HEK293 (cell line): ENCODE measurements around the gene NDUFS7.

Experiments
- KLF8 ChIP-seq: fragments of 450-650 bp; formaldehyde crosslinking; IDR thresholded peaks from 2 replicates; pipeline ENCODE4 v1.5.1; 2016; ENCODE audit warnings: missing biosample characterization, missing genetic modification characterization
- MEIS1 ChIP-seq: sonication (generic); formaldehyde crosslinking; IDR thresholded peaks from 2 replicates; pipeline ENCODE4 v1.8.1; 2022; ENCODE audit warnings: missing genetic modification reagents, mild to moderate bottlenecking, borderline replicate concordance
- RBAK ChIP-seq: fragments of 450-650 bp; formaldehyde crosslinking; IDR thresholded peaks from 2 replicates; pipeline ENCODE4 v1.5.1; 2016; ENCODE audit warnings: missing biosample characterization, missing genetic modification characterization
- ZBTB1 ChIP-seq: fragments of 450-650 bp; formaldehyde crosslinking; IDR thresholded peaks from 2 replicates; pipeline ENCODE4 v1.5.1; 2016; ENCODE audit warnings: missing biosample characterization, missing genetic modification characterization
- ZBTB8A ChIP-seq: fragments of 450-650 bp; formaldehyde crosslinking; IDR thresholded peaks from 2 replicates; pipeline ENCODE4 v1.5.1; 2016; ENCODE audit warnings: missing biosample characterization, missing genetic modification characterization
- ZIC2 ChIP-seq: fragments of 450-650 bp; formaldehyde crosslinking; IDR thresholded peaks from 2 replicates; pipeline ENCODE4 v1.5.1; 2016; ENCODE audit warnings: missing biosample characterization, missing genetic modification characterization
- ZNF140 ChIP-seq: fragments of 450-650 bp; formaldehyde crosslinking; IDR thresholded peaks from 2 replicates; pipeline ENCODE4 v1.5.1; 2016; ENCODE audit warnings: missing biosample characterization, missing genetic modification characterization
- ZNF146 ChIP-seq: fragments of 450-650 bp; formaldehyde crosslinking; IDR thresholded peaks from 2 replicates; pipeline ENCODE4 v1.5.1; 2016; ENCODE audit warnings: missing biosample characterization, missing genetic modification characterization
- ZNF16 ChIP-seq: fragments of 450-650 bp; formaldehyde crosslinking; IDR thresholded peaks from 2 replicates; pipeline ENCODE4 v1.5.1; 2016; ENCODE audit warnings: low read depth, missing biosample characterization, missing genetic modification characterization
- ZNF23 ChIP-seq: fragments of 450-650 bp; formaldehyde crosslinking; IDR thresholded peaks from 2 replicates; pipeline ENCODE4 v1.5.1; 2016; ENCODE audit warnings: missing biosample characterization, missing genetic modification characterization, borderline replicate concordance
- ZNF239 ChIP-seq: fragments of 450-650 bp; formaldehyde crosslinking; IDR thresholded peaks from 2 replicates; pipeline ENCODE4 v1.5.1; 2016; ENCODE audit warnings: missing biosample characterization, missing genetic modification characterization
- ZNF24 ChIP-seq: fragments of 450-650 bp; formaldehyde crosslinking; IDR thresholded peaks from 2 replicates; pipeline ENCODE4 v1.5.1; 2016; ENCODE audit warnings: missing biosample characterization, missing genetic modification characterization
- ZNF366 ChIP-seq: fragments of 450-650 bp; formaldehyde crosslinking; conservative IDR thresholded peaks from 2 replicates; pipeline ENCODE4 v1.5.1; 2016; ENCODE audit warnings: missing biosample characterization, missing genetic modification characterization
- ZNF473 ChIP-seq: fragments of 450-650 bp; formaldehyde crosslinking; IDR thresholded peaks from 2 replicates; pipeline ENCODE4 v1.5.1; 2017; ENCODE audit warnings: missing biosample characterization, missing genetic modification characterization
- ZNF510 ChIP-seq: fragments of 450-650 bp; formaldehyde crosslinking; IDR thresholded peaks from 2 replicates; pipeline ENCODE4 v1.5.1; 2018; ENCODE audit warnings: mild to moderate bottlenecking, missing genetic modification characterization, missing biosample characterization; ENCODE audit not compliant: insufficient replicate concordance
- ZNF561 ChIP-seq: fragments of 450-650 bp; IDR thresholded peaks from 2 replicates; pipeline ENCODE4 v1.5.1; 2018; ENCODE audit warnings: missing biosample characterization, missing genetic modification characterization, borderline replicate concordance
- ZNF585B ChIP-seq: fragments of 450-650 bp; formaldehyde crosslinking; IDR thresholded peaks from 2 replicates; pipeline ENCODE4 v1.5.1; 2016; ENCODE audit warnings: missing biosample characterization, missing genetic modification characterization
- ZNF610 ChIP-seq: fragments of 450-650 bp; formaldehyde crosslinking; IDR thresholded peaks from 2 replicates; pipeline ENCODE4 v1.5.1; 2016; ENCODE audit warnings: missing biosample characterization, missing genetic modification characterization, borderline replicate concordance
- ZNF629 ChIP-seq: fragments of 450-650 bp; formaldehyde crosslinking; IDR thresholded peaks from 2 replicates; pipeline ENCODE4 v1.5.1; 2017; ENCODE audit warnings: missing biosample characterization, missing genetic modification characterization
- ZNF639 ChIP-seq: fragments of 450-650 bp; formaldehyde crosslinking; IDR thresholded peaks from 2 replicates; pipeline ENCODE4 v1.5.1; 2016; ENCODE audit warnings: missing biosample characterization, missing genetic modification characterization
- ZNF670 ChIP-seq: fragments of 450-650 bp; formaldehyde crosslinking; IDR thresholded peaks from 2 replicates; pipeline ENCODE4 v1.5.1; 2016; ENCODE audit warnings: missing biosample characterization, missing genetic modification characterization, low read depth
- ZNF747 ChIP-seq: fragments of 450-650 bp; formaldehyde crosslinking; IDR thresholded peaks from 2 replicates; pipeline ENCODE4 v1.5.1; 2016; ENCODE audit warnings: missing biosample characterization, missing genetic modification characterization
- ZNF791 ChIP-seq: fragments of 450-650 bp; formaldehyde crosslinking; IDR thresholded peaks from 2 replicates; pipeline ENCODE4 v1.5.1; 2016; ENCODE audit warnings: missing biosample characterization, missing genetic modification characterization
- ZSCAN23 ChIP-seq: fragments of 450-650 bp; formaldehyde crosslinking; IDR thresholded peaks from 2 replicates; pipeline ENCODE4 v1.5.1; 2016; ENCODE audit warnings: missing biosample characterization, missing genetic modification characterization
- ZSCAN5A ChIP-seq: fragments of 450-650 bp; formaldehyde crosslinking; IDR thresholded peaks from 2 replicates; pipeline ENCODE4 v1.5.1; 2016; ENCODE audit warnings: missing biosample characterization, missing genetic modification characterization
- TF ChIP-seq, protein P1 (sequence below): IDR thresholded peaks from 2 replicates; pipeline ENCODE4 v1.6.1; 2011; ENCODE audit warnings: mild to moderate bottlenecking, low read depth, low read length, borderline replicate concordance
- TF ChIP-seq, protein P2 (sequence below): sonication (generic); formaldehyde crosslinking; IDR thresholded peaks from 2 replicates; pipeline ENCODE4 v1.8.1; 2022; ENCODE audit warnings: mild to moderate bottlenecking, moderate library complexity, missing genetic modification reagents
- TF ChIP-seq, protein P3 (sequence below): fragments of 450-650 bp; formaldehyde crosslinking; IDR thresholded peaks from 2 replicates; pipeline ENCODE4 v1.5.1; 2016; ENCODE audit warnings: missing biosample characterization, missing genetic modification characterization
- TF ChIP-seq, protein P4 (sequence below): fragments of 450-650 bp; formaldehyde crosslinking; IDR thresholded peaks from 2 replicates; pipeline ENCODE4 v1.5.1; 2017; ENCODE audit warnings: missing biosample characterization, missing genetic modification characterization

Gene NDUFS7

GRCh38 chr19:1400281-1401137 lies 16.8 kb downstream of the NDUFS7 start (continued):
- peak; percentile 75; the same call in 1 of the 2 replicates for TF ChIP-seq ZSCAN5A
- TF ChIP-seq RBAK (tag by site-specific recombination): no peak
- peak; percentile 67; the same call in 1 of the 2 replicates for TF ChIP-seq ZSCAN23 (tag by site-specific recombination)
- no peak for TF ChIP-seq ZBTB1
- TF ChIP-seq ZNF239 (tag by site-specific recombination): no peak
- 0 out of 2 replicates have a peak, but pooled peaks have one; percentile 41 for TF ChIP-seq ZNF16 (tag by site-specific recombination)
- no peak for TF ChIP-seq ZNF791 (tag by site-specific recombination)
- 0 out of 2 replicates have a peak, but pooled peaks have one; percentile 64 for TF ChIP-seq ZNF24 (tag by site-specific recombination)
- TF ChIP-seq, protein P1, sequence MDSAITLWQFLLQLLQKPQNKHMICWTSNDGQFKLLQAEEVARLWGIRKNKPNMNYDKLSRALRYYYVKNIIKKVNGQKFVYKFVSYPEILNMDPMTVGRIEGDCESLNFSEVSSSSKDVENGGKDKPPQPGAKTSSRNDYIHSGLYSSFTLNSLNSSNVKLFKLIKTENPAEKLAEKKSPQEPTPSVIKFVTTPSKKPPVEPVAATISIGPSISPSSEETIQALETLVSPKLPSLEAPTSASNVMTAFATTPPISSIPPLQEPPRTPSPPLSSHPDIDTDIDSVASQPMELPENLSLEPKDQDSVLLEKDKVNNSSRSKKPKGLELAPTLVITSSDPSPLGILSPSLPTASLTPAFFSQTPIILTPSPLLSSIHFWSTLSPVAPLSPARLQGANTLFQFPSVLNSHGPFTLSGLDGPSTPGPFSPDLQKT: no peak
- no peak for TF ChIP-seq ZIC2 (tag by site-specific recombination)
- no peak for TF ChIP-seq ZNF610 (tag by site-specific recombination)
- peak; percentile 86 for TF ChIP-seq ZNF639
- no peak for TF ChIP-seq ZNF23 (tag by site-specific recombination)
- no peak for TF ChIP-seq MEIS1 (CRISPR knock-in tag)
- TF ChIP-seq, protein P2, sequence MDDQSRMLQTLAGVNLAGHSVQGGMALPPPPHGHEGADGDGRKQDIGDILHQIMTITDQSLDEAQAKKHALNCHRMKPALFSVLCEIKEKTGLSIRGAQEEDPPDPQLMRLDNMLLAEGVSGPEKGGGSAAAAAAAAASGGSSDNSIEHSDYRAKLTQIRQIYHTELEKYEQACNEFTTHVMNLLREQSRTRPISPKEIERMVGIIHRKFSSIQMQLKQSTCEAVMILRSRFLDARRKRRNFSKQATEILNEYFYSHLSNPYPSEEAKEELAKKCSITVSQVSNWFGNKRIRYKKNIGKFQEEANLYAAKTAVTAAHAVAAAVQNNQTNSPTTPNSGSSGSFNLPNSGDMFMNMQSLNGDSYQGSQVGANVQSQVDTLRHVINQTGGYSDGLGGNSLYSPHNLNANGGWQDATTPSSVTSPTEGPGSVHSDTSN (CRISPR knock-in tag): 0 out of 2 replicates have a peak, but pooled peaks have one; percentile 13
- no peak for TF ChIP-seq ZNF473 (tag by site-specific recombination)
- TF ChIP-seq, protein P3, sequence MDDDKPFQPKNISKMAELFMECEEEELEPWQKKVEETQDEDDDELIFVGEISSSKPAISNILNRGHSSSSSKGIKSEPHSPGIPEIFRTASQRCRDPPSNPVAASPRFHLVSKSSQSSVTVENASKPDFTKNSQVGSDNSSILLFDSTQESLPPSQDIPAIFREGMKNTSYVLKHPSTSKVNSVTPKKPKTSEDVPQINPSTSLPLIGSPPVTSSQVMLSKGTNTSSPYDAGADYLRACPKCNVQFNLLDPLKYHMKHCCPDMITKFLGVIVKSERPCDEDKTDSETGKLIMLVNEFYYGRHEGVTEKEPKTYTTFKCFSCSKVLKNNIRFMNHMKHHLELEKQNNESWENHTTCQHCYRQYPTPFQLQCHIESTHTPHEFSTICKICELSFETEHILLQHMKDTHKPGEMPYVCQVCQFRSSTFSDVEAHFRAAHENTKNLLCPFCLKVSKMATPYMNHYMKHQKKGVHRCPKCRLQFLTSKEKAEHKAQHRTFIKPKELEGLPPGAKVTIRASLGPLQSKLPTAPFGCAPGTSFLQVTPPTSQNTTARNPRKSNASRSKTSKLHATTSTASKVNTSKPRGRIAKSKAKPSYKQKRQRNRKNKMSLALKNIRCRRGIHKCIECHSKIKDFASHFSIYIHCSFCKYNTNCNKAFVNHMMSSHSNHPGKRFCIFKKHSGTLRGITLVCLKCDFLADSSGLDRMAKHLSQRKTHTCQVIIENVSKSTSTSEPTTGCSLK (tag by site-specific recombination): no peak
- TF ChIP-seq, protein P4, sequence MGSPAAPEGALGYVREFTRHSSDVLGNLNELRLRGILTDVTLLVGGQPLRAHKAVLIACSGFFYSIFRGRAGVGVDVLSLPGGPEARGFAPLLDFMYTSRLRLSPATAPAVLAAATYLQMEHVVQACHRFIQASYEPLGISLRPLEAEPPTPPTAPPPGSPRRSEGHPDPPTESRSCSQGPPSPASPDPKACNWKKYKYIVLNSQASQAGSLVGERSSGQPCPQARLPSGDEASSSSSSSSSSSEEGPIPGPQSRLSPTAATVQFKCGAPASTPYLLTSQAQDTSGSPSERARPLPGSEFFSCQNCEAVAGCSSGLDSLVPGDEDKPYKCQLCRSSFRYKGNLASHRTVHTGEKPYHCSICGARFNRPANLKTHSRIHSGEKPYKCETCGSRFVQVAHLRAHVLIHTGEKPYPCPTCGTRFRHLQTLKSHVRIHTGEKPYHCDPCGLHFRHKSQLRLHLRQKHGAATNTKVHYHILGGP (tag by site-specific recombination): no peak
- TF ChIP-seq ZNF366: peak; percentile 63
- peak; percentile 67; the same call in 1 of the 2 replicates for TF ChIP-seq KLF8 (tag by site-specific recombination)
- TF ChIP-seq ZNF561 (tag by site-specific recombination): no peak
- TF ChIP-seq ZNF585B (tag by site-specific recombination): no peak
- TF ChIP-seq ZNF747: no peak
- no peak for TF ChIP-seq ZNF629 (tag by site-specific recombination)
- TF ChIP-seq ZNF670 (tag by site-specific recombination): no peak
- peak; percentile 47 for TF ChIP-seq ZBTB8A
- no peak for TF ChIP-seq ZNF510 (tag by site-specific recombination)
- TF ChIP-seq ZNF146 (tag by site-specific recombination): no peak
- no peak for TF ChIP-seq ZNF140 (tag by site-specific recombination)
